ENCODE results near the gene CWC27.

The CWC27 gene, protein sequence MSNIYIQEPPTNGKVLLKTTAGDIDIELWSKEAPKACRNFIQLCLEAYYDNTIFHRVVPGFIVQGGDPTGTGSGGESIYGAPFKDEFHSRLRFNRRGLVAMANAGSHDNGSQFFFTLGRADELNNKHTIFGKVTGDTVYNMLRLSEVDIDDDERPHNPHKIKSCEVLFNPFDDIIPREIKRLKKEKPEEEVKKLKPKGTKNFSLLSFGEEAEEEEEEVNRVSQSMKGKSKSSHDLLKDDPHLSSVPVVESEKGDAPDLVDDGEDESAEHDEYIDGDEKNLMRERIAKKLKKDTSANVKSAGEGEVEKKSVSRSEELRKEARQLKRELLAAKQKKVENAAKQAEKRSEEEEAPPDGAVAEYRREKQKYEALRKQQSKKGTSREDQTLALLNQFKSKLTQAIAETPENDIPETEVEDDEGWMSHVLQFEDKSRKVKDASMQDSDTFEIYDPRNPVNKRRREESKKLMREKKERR

DNA sequence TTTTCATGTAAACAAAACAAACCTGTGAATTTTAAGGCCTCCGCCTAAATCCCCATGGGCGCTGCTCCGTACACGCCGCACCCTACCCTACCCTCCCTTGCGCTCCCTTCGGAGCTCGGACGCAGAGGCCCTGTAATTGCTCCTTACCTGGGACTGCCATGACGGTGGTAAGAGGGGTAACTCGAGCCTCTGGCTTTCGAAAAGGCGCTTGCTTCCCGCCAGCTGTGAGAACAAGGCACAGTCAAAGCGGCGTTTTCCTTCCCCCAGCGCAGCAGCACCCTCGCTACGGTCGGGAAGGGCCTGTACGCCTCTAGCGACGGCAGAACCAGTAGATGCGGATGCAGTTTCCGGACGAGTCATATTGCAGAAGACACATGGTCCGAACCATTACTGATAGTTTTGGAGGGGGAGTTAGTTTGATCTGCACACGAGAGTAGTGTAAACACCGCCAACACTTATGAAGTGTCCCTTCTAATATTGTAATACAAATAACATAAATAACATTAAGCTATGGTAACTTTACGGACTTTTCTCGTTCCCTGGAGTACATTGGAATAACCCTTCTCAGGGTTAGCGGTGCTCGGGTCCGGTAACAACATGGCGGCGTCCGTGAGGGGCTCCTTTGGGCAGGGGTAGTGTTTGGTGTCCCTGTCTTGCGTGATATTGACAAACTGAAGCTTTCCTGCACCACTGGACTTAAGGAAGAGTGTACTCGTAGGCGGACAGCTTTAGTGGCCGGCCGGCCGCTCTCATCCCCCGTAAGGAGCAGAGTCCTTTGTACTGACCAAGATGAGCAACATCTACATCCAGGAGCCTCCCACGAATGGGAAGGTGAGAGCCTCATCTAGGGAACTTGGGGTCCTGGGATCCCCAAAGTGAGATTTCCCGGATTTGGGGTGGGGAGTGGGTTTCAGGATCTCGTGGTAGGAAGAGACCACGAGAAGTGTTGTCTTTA is at the start of gene CWC27, which contains the start of gene SREK1IP1:
CWC27 (plus strand) TSS at position 573 of the 955 bp plus-strand sequence; CDS start at position 790, 217 bp downstream.
SREK1IP1 (minus strand) TSS at position 334 of the 955 bp plus-strand sequence; CDS start at position 160, 174 bp downstream.
- peak; percentile 93 for DNase-seq (ENCODE audit: low read depth)
- peak within 1 kb of the TSS; percentile 72 for H3K4me3 ChIP-seq (ENCODE audit: low read length)
- TF ChIP-seq CTCF (IDR thresholded peaks at IDR 0.05; ENCODE audit: insufficient read depth, low read depth, low read length, missing control alignments): peak; percentile 39

- no peak overlapping the region for H3K4me3 ChIP-seq (ENCODE audit: low read length)
- no peak for DNase-seq (ENCODE audit: low read depth)
- TF ChIP-seq CTCF (IDR thresholded peaks at IDR 0.05; ENCODE audit: insufficient read depth, low read depth, low read length, missing control alignments): no peak
Measured at GRCh38 chr5:64722588-64722987, 46.1 kb upstream of the CWC27 start.

DNA sequence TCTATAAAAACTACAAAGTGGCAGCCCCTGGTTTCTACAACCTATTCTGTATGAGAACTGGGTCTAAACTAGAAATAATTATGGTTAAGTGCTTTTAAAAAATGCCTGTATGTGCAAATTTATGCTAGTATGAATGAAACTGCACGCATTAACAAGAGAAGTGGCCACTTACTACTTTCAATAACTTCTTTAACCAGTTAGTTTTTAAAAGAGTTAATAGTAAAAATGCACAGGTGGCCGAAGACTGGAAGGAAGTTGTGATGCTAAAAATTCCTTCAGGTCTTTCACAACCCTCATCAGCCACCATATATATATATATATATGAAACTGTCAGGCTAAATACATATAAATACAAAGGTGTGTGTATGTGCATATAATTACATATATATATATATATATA is 41.6 kb upstream of the CWC27 start:
- DNase-seq (ENCODE audit: low read depth): no peak
- no peak overlapping the region for H3K4me3 ChIP-seq (ENCODE audit: low read length)
- no peak for TF ChIP-seq CTCF (IDR thresholded peaks at IDR 0.05; ENCODE audit: insufficient read depth, low read depth, low read length, missing control alignments)

- no peak for TF ChIP-seq CTCF (IDR thresholded peaks at IDR 0.05; ENCODE audit: insufficient read depth, low read depth, low read length, missing control alignments)
- no peak for DNase-seq (ENCODE audit: low read depth)
- no peak overlapping the region for H3K4me3 ChIP-seq (ENCODE audit: low read length)
Measured at GRCh38 chr5:64742411-64742810, 26.3 kb upstream of the CWC27 start.

DNA sequence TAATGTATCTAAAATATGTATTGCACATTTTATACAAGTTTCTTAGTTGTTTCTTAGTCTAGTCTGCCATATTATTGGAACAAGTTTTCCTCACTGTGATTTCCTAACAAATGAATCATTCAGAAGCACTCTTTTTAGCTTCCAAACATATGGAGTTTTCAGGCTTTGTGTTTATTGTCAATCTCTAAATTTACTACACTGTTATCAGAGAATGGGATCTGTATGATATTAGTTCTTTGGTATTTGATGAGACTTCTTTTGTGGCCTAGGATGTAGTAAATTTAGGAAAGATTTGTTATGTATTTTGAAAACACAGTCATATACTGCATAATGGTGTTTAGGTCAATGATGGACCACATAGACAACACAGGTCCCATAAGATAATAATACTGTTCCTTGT is 25.9 kb upstream of the CWC27 start:
- no peak for DNase-seq (ENCODE audit: low read depth)
- TF ChIP-seq CTCF (IDR thresholded peaks at IDR 0.05; ENCODE audit: insufficient read depth, low read depth, low read length, missing control alignments): no peak

GRCh38 chr5:64744914-64745313 is 23.8 kb upstream of the CWC27 start:
- no peak for DNase-seq (ENCODE audit: low read depth)
- TF ChIP-seq CTCF (IDR thresholded peaks at IDR 0.05; ENCODE audit: insufficient read depth, low read depth, low read length, missing control alignments): no peak
- no peak overlapping the region for H3K4me3 ChIP-seq (ENCODE audit: low read length)

More for the DNA sequence above, 25.9 kb upstream of the CWC27 start:
- H3K4me3 ChIP-seq (ENCODE audit: low read length): no peak overlapping the region

Data from epithelial cell of esophagus (primary cell).